NCI-H2107 treated with DMSO at 0.1 percent for 48 hours (cell line): ENCODE results near the gene E2F4.

ENCODE experiments used
- DNase-seq: peaks from one replicate; lab custom pipeline; 2025; ENCODE audit not compliant: unreplicated experiment; lab: John Stamatoyannopoulos, UW

Gene E2F4

DNA sequence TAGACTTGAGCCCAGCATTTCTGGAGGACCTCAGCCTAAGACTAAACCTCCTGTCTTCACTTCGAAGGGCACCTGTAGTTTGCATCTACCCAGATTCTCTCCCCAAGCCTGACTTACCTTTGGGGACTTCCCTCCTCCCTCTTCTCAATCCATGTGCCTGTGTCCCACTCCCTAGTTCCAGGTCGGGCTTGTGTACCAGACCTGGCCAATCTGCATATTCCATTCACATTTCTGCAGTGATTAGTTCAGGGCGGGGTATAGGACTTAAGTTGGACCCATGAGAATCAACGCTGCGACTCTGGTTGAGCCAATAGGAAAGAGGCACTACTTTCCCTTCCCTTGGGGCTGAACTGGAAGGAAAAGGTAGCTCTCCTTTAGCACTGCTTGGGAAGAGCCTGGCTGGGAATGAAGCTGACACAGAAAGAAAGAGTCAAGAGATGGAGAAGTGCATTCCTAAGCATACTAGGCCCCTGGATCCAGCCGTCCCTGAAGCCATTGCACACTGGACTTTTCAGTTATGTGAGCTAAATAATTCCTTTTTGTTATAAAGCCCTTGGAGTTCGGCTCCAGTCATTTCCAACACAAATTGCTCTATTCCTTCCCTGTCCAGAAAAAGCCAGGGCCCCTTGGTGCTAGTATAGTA, 34.7 kb upstream of the E2F4 start:
- DNase-seq, result no peak

DNA sequence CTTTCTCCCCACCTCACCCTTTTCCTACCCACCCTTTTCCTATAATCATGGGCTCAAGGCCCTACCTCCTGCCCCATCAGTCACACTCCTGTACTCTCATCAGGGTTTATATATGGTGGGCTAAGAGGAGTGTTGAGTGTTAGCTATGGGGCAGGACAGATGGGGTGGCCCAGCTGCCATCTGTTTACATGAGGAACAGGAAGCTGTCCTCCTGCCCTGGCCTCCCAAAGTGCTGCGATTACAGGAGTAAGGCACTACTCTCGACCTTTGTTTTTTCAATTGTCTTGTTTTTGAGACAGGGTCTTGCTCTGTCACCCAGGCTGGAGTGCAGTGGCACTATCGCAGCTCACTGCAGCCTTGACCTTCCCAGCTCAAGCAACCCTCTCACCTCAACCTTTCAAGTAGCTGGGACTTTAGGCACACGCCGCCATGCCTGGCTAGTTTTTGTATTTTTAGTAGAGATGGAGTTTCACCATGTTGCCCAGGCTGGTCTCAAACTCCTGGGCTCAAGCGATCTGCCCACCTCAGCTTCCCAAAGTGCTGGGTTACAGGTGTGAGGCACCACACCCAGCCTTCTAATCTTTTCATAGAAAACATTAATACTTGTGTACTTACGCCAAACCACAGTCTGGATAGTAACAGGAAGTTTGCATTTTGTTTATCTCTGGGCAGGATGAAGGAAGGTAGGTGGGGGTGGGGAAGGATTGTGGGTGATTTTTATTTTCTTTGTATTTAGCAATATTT, 33.9 kb upstream of the E2F4 start:
- DNase-seq, result no peak

DNA sequence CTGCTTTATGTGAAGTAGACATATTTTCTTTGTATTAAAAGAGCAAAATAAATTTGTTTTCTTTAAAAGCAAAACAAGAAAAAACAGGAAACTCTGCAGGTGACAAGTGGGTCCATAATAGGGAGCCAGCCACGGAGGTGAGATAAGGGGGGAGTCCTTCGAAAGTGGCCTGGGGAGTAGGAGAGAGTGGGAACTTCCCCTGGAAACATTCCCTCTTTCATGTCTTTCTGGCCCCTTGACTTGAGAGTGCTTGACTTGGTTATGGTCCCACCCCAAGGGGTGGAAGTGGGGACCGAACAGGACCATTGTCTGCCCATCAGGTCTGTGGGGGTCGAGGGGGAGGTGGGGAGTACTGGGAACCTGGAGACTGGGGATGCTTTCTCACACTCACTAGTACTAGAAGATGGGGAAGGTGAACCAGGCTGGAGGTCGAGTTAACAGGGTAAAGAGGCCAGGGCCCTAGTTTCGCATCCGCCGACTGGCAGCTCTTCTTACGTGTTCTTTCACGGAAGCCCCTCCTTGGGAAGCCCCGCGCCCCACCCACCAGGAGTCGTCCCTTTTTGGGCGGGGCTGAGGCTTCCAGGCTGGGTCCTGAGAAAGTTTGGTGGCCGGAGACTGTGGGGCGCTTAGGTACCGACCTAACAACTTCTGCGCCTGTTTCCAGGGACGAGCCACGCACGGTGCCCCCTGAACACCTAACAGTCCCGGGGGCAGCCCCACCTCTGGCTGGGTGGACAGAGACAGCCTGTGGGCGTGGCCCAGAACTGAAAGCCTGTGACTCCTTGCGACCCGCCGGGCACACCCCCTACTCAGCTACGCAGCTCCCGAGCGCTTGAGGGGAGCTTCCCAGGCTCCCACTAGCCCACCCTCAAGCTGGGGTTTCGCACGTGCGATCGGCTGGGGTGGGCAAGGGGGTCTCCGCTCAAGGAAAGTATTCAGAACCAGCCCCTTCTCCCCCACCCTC, 33.0 kb upstream of the E2F4 start:
- DNase-seq, result no peak

DNA sequence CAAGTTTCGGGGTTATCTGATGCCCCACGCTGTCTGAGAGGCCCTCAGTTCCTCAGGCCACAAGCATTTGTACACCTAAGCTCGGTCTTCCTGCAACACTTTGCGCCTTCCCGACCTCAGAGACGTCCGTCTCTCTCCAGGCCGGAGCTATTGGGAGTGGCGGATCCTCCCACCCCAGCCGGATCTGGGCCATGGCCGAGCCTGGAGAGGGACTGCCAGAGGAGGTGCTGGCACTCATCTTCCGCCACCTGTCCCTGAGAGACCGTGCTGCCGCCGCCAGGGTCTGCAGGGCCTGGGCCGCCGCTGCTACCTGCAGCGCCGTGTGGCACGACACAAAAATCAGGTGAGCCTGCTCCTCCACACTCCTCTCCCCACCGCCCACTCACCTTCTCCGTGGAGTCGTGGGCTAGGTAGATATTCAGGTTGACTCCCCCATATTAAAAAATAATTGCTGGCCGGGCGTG, 30.3 kb upstream of the E2F4 start:
- no peak for DNase-seq

DNA sequence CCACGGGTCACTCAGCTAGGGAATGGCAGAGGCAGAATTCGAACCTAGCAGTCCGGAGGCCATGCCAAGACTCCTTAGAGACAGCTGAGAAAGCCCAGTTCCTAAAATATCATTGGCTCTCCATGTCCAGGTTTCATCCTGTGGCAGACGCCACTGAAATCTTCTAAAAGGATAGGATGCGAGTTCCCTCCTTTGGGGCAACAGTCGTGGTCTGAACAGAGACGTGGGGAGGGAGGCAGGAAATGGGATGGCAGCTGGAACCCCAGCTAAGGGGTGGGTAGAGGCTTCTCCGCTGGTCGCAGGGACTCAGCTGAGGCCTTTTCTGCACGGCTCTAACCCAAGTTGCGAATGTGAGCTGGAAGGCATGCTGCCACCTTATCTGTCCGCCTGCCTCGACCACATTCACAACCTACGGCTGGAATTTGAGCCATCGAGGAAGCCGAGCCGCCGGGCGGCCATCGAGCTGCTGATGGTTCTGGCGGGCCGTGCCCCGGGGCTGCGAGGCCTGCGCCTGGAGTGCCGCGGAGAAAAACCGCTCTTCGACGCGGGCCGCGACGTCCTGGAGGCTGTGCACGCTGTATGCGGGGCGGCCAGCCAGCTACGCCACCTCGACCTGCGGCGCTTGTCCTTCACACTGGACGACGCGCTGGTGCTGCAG, 29.3 kb upstream of the E2F4 start:
- DNase-seq, result no peak

DNA sequence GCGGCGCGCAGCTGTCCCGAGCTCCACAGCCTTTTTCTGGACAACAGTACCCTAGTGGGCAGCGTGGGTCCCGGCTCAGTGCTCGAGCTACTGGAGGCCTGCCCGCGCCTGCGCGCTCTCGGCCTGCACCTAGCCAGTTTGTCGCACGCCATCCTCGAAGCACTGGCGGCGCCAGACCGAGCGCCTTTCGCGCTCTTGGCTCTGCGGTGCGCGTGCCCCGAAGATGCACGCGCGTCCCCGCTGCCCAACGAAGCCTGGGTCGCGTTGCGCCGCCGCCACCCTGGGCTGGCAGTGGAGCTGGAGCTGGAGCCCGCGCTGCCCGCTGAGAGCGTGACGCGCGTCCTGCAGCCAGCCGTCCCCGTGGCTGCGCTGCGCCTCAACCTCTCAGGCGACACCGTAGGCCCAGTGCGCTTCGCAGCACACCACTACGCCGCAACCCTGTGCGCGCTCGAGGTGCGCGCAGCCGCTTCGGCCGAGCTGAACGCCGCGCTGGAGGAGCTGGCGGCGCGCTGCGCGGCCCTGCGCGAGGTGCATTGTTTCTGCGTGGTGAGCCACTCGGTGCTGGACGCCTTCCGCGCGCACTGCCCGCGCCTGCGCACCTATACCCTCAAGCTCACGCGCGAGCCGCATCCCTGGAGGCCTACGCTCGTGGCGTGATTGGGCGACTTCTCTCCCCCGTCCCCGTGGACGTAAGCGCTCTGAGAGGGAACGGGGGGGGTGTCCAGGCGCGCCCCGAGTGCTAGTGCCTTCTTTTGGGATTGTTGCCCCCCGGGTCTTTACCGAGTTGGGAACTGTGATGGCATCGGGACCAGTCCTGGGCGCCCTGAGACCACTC, 28.6 kb upstream of the E2F4 start:
- DNase-seq, result peak; percentile 34

DNA sequence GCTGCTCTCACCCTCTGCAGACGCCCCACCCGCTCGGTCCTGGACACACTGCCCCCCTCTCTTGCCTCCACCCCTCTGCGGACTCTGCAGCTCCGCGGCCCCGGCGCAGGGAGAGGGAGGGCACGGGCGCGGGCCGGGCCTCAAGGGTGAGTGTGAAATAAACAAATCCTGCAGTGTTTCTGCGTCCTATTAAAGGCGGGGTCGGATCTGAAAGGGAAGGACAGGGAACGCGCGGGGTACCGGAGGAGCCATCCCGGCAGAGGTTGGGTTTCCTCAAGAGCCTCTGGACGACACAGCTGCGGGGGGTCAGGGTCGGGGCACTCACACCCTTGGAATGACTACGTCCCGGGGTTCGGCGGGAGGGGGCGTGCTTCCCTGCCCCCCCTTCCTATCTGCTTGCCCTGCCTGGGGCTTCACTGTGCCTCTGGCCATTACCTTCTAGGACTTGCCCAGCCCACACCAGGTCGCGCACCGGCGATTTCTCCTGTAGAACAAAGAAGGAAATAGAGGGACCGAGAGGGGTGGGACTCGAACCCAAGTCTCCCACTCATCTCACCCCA, 27.9 kb upstream of the E2F4 start:
- no peak for DNase-seq

DNA sequence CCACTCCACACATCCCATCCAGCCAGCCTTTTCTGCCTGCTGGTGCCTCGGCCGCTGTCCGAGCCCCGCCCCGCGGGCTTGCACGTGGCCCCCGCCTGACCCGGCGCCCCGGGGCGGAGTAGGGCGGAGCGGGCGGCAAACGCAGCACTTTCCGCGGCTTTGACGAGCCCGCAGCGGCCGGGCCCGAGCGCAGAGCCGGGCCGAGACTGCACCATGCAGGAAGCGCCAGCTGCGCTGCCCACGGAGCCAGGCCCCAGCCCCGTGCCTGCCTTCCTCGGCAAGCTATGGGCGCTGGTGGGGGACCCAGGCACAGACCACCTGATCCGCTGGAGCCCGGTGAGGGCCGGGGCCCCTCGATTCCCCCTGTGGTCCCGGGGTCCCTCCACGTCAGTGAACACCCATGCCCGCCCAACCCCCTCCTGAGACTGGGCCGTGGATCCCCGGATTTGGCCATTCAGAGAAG, 27.3 kb upstream of the E2F4 start, which contains the start of gene HSF4:
TSS of gene HSF4 (plus strand) at position 147 of the 463 bp plus-strand sequence. CDS start at position 214, 67 bp downstream.
- no peak for DNase-seq

DNA sequence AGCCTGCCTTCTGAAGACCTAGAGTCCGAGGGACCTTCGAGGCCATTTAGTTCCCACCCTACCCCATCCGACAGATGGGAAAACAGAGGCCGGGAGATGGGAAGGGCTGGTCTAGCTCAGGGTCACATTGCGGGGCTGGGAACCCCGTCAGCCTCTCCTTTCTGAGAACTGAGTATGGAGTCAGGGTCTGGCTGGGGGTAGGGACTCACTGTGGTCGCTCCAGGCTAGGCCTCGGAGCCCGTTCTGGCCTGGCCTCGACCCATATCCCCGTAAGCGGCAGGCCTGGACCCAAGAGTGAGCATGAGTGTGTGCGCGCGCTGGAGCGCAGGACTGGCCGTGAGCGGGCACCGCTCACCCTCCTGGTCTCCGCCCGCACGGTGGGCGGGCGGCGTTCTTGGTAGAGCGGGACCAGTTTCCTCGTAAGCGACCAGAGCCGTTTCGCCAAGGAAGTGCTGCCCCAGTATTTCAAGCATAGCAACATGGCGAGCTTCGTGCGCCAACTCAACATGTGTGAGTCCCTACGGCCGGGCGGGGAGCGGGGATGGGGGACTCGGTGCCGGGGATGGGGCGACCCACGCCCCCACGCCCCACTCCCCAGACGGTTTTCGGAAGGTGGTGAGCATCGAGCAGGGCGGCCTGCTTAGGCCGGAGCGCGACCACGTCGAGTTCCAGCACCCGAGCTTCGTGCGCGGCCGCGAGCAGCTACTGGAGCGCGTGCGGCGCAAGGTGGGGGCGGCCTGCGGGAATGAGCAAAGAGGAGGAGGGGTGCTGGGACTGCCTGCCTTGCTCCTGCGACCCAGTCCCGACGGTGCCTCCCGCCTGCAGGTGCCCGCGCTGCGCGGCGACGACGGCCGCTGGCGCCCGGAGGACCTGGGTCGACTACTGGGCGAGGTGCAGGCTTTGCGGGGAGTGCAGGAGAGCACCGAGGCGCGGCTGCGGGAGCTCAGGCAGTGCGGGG, 26.6 kb upstream of the E2F4 start:
- DNase-seq, result no peak

DNA sequence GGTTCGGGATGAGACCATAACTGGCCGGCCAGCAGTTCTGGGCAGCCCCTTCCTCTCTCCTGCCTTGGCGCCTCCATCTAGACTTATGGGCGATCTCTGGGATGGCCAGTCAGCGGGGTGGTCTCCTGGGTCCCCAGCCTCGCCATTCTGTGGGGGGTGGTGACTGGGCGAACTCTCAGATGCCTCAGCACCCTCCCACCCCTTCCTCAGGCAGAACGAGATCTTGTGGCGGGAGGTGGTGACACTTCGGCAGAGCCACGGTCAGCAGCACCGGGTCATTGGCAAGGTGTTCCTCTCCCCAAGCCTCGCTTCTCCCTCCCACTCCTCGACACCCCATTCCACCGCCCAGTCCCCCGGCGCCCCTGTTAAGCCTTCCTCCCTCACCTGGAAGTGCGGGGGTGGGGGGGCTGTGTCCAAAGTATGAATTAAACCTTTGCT, 25.8 kb upstream of the E2F4 start:
- DNase-seq, result no peak

DNA sequence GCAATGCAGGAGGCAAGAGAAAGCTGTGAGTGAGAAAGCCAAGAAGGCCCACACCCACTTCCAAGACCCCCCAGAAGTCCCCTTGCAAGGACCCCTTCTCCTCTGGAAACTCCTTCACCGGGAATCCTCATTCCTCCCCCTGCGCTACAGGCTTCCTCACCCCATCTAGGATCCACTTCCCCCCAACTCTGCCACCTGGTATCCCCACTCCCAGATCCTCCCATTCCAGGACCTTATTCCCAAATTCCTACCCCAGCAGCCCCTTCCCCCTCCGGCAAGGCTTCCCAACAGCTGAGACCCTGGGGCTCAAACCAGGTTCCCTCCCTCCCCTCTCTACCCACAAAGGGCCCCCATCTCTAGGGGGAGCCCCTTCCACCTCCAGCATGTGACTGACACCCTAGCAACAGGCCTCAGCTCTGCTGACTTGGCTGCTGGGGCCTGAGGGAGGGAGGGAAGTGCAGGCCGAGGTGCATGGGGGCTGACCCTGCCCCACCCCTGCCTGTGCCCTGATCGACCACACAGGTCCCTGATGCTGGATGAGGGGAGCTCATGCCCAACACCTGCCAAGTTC, 25.3 kb upstream of the E2F4 start:
- no peak for DNase-seq

DNA sequence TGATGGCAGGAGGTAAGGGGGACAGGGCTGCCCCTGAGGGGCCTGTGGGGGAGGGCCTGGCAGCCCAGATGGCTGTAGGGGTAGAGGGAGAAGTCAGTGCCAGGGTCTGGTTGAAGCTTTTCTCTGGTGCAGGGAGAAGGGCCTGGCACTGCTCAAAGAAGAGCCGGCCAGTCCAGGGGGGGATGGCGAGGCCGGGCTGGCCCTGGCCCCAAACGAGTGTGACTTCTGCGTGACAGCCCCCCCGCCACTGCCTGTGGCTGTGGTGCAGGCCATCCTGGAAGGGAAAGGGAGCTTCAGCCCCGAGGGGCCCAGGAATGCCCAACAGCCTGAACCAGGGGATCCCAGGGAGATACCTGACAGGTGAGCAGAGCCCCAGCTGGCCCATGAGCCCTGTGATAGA, 24.4 kb upstream of the E2F4 start:
- DNase-seq, result no peak

DNA sequence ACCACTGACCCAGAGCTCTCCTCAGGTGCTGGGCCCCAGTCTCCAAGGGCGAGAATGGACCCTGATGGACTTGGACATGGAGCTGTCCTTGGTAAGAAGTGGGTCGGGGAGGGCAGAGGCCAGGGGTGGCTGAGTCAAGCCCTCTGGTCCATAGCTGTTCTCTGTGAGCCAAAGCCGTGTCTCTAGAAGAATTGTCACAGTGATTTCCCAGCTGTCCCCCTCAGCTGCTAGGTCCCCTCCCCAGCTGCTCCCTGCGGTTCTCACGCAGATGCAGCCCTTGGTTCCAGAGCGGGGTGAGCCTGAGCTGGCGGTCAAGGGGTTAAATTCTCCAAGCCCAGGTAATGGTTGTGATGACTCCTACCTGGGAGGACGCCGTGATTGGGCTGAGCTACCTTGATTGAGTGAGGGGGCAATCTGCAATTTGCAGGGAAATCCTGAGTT, 22.9 kb upstream of the E2F4 start:
- DNase-seq, result no peak

DNA sequence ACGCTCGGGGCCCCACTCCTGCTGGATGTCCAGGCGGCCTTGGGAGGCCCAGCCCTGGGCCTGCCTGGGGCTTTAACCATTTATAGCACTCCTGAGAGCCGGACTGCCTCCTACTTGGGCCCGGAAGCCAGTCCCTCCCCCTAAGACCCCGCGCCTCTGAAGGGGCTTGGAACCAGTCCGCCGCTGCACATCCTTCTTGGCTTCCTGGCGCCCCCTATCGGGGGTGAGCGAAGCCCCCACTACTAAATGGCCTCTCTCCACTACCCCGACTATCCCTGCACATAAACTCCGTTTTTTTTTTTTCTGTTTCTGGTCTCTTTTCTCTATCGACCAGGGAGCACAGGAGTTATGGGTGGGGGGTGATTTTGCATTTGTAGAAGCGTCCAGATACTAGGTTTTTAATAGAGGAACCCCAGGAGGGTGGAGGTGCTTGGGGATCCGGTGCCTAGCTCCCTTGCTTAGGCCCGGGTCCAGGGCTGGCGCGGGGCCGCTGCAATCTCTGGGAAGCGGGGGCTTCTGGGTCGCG, 22.2 kb upstream of the E2F4 start:
- no peak for DNase-seq

DNA sequence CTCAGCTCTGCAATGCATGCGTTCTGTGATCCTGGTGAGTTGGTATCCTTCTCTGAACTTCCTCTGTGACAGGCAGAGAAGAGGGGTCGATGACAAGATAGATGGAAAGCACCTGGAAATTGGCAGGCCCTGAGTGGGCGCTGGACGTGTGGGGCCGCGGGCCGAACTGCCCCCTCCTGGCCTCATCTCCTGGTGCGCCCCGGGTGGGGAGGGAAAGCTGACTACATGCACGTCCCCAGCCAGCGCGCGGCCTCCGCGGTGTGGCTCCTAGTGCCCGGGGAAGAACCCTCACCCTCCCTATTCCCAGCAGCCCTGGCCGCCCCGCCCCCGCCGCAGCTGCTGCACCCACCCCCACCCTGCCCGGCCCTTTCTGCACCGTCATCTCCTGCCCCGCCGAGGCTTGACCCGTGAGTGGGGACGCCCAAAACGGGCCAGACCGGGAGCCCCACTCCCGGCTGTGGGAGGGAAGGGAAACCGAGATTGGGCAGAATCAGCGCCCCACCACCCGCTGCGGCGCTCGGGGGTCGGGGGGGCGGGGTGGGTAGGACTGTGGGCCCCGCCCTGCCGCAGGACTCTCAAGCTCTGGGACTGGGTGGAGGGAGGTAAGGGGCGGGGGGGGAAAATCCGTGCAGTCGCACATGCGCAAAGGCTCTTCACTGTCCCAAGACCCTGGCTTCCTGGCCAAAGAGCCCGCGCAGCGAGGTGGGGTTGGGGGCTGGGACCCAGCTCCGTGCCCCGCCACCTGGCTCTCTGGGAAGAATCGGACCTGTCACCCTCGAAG, 21.6 kb upstream of the E2F4 start, which contains the start of gene NOL3:
TSS of gene NOL3 (plus strand) at position 371 of the 781 bp plus-strand sequence.
- peak; percentile 53 for DNase-seq

DNA sequence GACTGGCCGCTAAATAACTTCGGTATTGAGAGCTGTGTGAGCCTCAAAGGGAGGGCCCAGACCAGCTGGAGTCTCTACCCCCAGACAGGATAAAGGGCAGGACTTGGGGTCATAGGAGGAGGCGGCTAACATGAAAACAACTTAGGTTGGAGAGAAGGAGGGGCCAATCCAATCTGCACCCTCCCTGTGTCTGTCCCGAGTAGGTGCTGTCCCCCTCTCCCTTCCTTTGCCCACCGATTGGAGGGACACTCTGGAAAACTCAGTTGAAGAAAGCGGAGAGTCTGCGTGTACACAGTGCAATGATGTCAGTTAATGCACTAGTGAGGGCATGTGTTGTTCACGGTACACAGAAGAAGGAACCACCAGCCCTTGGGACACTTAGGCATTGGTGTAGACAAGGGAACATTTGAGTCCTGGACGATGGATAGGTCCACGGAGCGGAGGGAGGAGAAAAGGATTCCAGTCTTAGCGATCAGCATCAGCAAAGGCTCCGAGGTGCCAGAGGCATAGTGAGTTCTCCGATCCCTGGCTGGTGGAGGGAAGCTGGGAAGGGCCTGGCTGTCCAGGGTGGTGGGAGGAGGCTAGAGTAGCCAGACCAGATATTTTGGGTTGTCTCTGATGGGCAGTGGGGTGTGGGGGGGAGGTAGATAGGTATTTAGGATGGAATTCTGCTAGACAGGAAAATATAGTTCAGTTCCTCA, 20.9 kb upstream of the E2F4 start:
- DNase-seq, result no peak
